Endothelial cell of umbilical vein (primary cell): ENCODE data around the gene CLK4. TPM values are rescaled to one million over a fixed set of nuclear protein-coding genes. Genes with fewer than 3 reads are reported as not detected.

Experiments
- BruUV-seq: library from RNA; stranded (reverse); fragments of 400-500 nt; replicated peaks from 2 replicates; lab custom pipeline; 2021; lab: Mats Ljungman, UMichigan
- CTCF ChIA-PET: fragments of 300-600, 350-600 bp; sonication (Branson Sonifier 250); formaldehyde crosslinking; loops from one replicate; lab custom pipeline; 2021; ENCODE audit warnings: antibody characterized with exemption, inconsistent platforms; lab: Charles Lee
- POLR2A ChIA-PET: fragments of 300-600, 350-600 bp; sonication (Branson Sonifier 250); formaldehyde crosslinking; loops from one replicate; lab custom pipeline; 2021; ENCODE audit warnings: antibody characterized with exemption, inconsistent platforms; lab: Charles Lee
- DNase-seq: peaks from one replicate; pipeline ENCODE4 v3.0.0-alpha.2; 2011; ENCODE audit warnings: low read depth, low spot score
- FAIRE-seq: peaks from 2 replicates; lab custom pipeline; 2011; peaks lifted over from hg19 to GRCh38; lab: Jason Lieb, UNC
- H2AFZ ChIP-seq: 2 replicates; pipeline ENCODE4 v1.6.0; 2012; ENCODE audit warnings: low read depth, low read length, control low read depth, inconsistent platforms
- H3K27ac ChIP-seq: 2 replicates; pipeline ENCODE4 v1.5.1; 2011; ENCODE audit warnings: low read depth, mild to moderate bottlenecking, control low read depth, low read length, moderate library complexity; ENCODE audit not compliant: insufficient read depth
- H3K27me3 ChIP-seq, 2 experiments: 2 replicates each; pipeline versions ENCODE4 v1.6.0 to v1.6.1; 2011; ENCODE audit warnings: low read length in 2 of 2, mixed read lengths in 1 of 2; ENCODE audit not compliant: control insufficient read depth in 2 of 2, insufficient read depth in 2 of 2
- H3K36me3 ChIP-seq, 2 experiments: 2 replicates in 1 of 2; 3 replicates in 1 of 2; pipeline ENCODE4 v1.5.1; 2011; ENCODE audit warnings: low read length in 2 of 2, mild to moderate bottlenecking in 1 of 2, moderate library complexity in 1 of 2; ENCODE audit not compliant: control insufficient read depth in 2 of 2, insufficient read depth in 2 of 2; ENCODE audit errors: extremely low read depth in 1 of 2
- H3K4me1 ChIP-seq: 3 replicates; pipeline ENCODE4 v1.5.1; 2011; ENCODE audit warnings: mild to moderate bottlenecking, low read length; ENCODE audit not compliant: control insufficient read depth, insufficient read depth; ENCODE audit errors: extremely low read depth
- H3K4me2 ChIP-seq: 2 replicates; pipeline ENCODE4 v1.6.1; 2011; ENCODE audit warnings: low read length, control low read depth, mixed read lengths; ENCODE audit not compliant: insufficient read depth
- H3K4me3 ChIP-seq, 3 experiments: fragments of 200-600 bp in 1 of 3; sonication (generic), shearing (Covaris generic) in 1 of 3; replicated peaks in 1 of 3; 2 replicates each; pipeline ENCODE4 v1.5.1; 2011 to 2016; ENCODE audit warnings: control low read depth in 3 of 3, low read length in 3 of 3, mild to moderate bottlenecking in 2 of 3, inconsistent platforms in 1 of 3, low read depth in 1 of 3, moderate library complexity in 1 of 3; ENCODE audit not compliant: insufficient read depth in 1 of 3
- H3K79me2 ChIP-seq: 2 replicates; pipeline ENCODE4 v1.6.0; 2012; ENCODE audit warnings: low read length, inconsistent platforms; ENCODE audit not compliant: control insufficient read depth, insufficient read depth
- H3K9ac ChIP-seq: replicated peaks from 2 replicates; pipeline ENCODE3; 2011; ENCODE audit warnings: low read length, control low read depth; ENCODE audit not compliant: insufficient read depth; ENCODE audit errors: extremely low read depth
- H3K9me1 ChIP-seq: replicated peaks from 3 replicates; pipeline ENCODE4 v1.6.0; 2011; ENCODE audit warnings: mild to moderate bottlenecking, low read length; ENCODE audit not compliant: control insufficient read depth, insufficient read depth; ENCODE audit errors: extremely low read depth
- H3K9me3 ChIP-seq: replicated peaks from 2 replicates; pipeline ENCODE4 v1.5.1; 2012; ENCODE audit warnings: low read length, inconsistent platforms; ENCODE audit not compliant: control insufficient read depth, insufficient read depth
- H4K20me1 ChIP-seq: replicated peaks from 2 replicates; pipeline ENCODE3; 2011; ENCODE audit warnings: mild to moderate bottlenecking, low read length; ENCODE audit not compliant: control insufficient read depth, insufficient read depth; ENCODE audit errors: extremely low read depth
- EZH2 ChIP-seq: IDR thresholded peaks from 2 replicates; pipeline ENCODE4 v1.6.1; 2012; ENCODE audit warnings: borderline replicate concordance, low read depth, mild to moderate bottlenecking, moderate library complexity, low read length, inconsistent platforms; ENCODE audit not compliant: severe bottlenecking
- GATA2 ChIP-seq: IDR thresholded peaks from 2 replicates; pipeline ENCODE4 v1.7.0; 2011; ENCODE audit warnings: low read depth, mild to moderate bottlenecking, moderate library complexity, mixed read lengths, low read length; ENCODE audit not compliant: insufficient read length, insufficient read depth
- POLR2A ChIP-seq: IDR thresholded peaks from 2 replicates; pipeline ENCODE4 v1.6.1; 2012; ENCODE audit warnings: low read depth, mild to moderate bottlenecking, control low read depth, low read length
- POLR2AphosphoS5 ChIP-seq: IDR thresholded peaks from 2 replicates; pipeline ENCODE4 v1.6.1; 2012; ENCODE audit warnings: low read depth, mild to moderate bottlenecking, control low read depth, low read length, moderate library complexity; ENCODE audit not compliant: insufficient read depth
- dilution Hi-C: fragments of 300-500 bp; cut with MboI; formaldehyde crosslinking; loops from one replicate; pipeline ENCODE4 v1.15.0; 2019; ENCODE audit warnings: low sequenced_read_pairs; ENCODE audit not compliant: extremely low pct_ligation_motif_present
- intact Hi-C: fragments of 100-400 bp; cut with micrococcal nuclease; formaldehyde crosslinking; loops from one replicate; pipeline ENCODE4 v1.10.0; 2022
- polyA plus RNA-seq, 4 experiments: library from polyadenylated mRNA; depleted of rRNA in 3 of 4; stranded (reverse) in 3 of 4; unstranded in 1 of 4; fragments of >200 nt; gene quantifications; 2 replicates each; pipeline versions ENCODE4 v1.2.1 to v1.2.3, GENCODE V29; 2011 to 2012; ENCODE audit warnings: missing spikeins in 1 of 4
- total RNA-seq: library from RNA; stranded (reverse); gene quantifications from 2 replicates; pipeline ENCODE4 v1.2.3, GENCODE V29; 2021
- TF ChIP-seq, protein P1 (sequence below), 2 donors: IDR thresholded peaks; 1 replicate in 1 of 2; 2 replicates in 1 of 2; pipeline ENCODE4 v1.5.1; 2011; ENCODE audit warnings: low read length in 2 of 2, mild to moderate bottlenecking in 2 of 2, moderate library complexity in 2 of 2, control low read depth in 1 of 2, inconsistent platforms in 1 of 2, low read depth in 1 of 2; ENCODE audit not compliant: insufficient read depth in 1 of 2; ENCODE audit errors: extremely low read depth in 1 of 2
- TF ChIP-seq, protein P2 (sequence below): IDR thresholded peaks from 2 replicates; pipeline ENCODE4 v1.6.1; 2011; ENCODE audit not compliant: insufficient read depth, insufficient read length

The CLK4 gene
- total and polyA plus RNA-seq, 2 donors (not counting 3 experiments of a cell fraction or from before 2014, with no cell fraction given): 7.0 to 19.2 TPM

GRCh38 chr5:178590141-178590923, 36.5 kb downstream of the CLK4 start, which contains the start of gene COL23A1:
TSS of gene COL23A1 (minus strand) at chr5:178590393.
- H2AFZ ChIP-seq: peak within 1 kb of the TSS; percentile 55
- H3K27me3 ChIP-seq: peaks cover 39 to 58% of the 10 kb centered on the region in 2 experiments
- intact Hi-C loops (loop anchor here (1.0 to 5.0 kb wide), 5 partner anchors 129 to 902 kb away; no protein-coding TSS in a partner anchor), dilution Hi-C loops (no loop called here)
- peaks cover 6% of the 10 kb centered on the region for H3K4me1 ChIP-seq
- CTCF ChIA-PET: interaction anchor here (0.7 to 1.5 kb wide), 6 partner anchors 9 to 359 kb away, joined by 3 to 7 read pairs (median 4); no protein-coding TSS in a partner anchor
- peak within 1 kb of the TSS; percentile 50 for H3K4me2 ChIP-seq
- no peaks in the 10 kb centered on the region for H3K9me1 ChIP-seq
- TF ChIP-seq, protein P1, sequence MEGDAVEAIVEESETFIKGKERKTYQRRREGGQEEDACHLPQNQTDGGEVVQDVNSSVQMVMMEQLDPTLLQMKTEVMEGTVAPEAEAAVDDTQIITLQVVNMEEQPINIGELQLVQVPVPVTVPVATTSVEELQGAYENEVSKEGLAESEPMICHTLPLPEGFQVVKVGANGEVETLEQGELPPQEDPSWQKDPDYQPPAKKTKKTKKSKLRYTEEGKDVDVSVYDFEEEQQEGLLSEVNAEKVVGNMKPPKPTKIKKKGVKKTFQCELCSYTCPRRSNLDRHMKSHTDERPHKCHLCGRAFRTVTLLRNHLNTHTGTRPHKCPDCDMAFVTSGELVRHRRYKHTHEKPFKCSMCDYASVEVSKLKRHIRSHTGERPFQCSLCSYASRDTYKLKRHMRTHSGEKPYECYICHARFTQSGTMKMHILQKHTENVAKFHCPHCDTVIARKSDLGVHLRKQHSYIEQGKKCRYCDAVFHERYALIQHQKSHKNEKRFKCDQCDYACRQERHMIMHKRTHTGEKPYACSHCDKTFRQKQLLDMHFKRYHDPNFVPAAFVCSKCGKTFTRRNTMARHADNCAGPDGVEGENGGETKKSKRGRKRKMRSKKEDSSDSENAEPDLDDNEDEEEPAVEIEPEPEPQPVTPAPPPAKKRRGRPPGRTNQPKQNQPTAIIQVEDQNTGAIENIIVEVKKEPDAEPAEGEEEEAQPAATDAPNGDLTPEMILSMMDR (IDR thresholded peaks at IDR 0.05; ENCODE audit: extremely low read depth in 1 of 2, insufficient read depth in 1 of 2, low read depth in 1 of 2, low read length in 2 of 2): peak; percentile 72 to 77
- TF ChIP-seq POLR2AphosphoS5: no peak
- TF ChIP-seq EZH2: peak; percentile 26
- TF ChIP-seq, protein P2, sequence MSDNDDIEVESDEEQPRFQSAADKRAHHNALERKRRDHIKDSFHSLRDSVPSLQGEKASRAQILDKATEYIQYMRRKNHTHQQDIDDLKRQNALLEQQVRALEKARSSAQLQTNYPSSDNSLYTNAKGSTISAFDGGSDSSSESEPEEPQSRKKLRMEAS: no peak
- no peak for TF ChIP-seq GATA2
- TF ChIP-seq POLR2A: no peak
- no peaks in the 10 kb centered on the region for H3K79me2 ChIP-seq
- no TSS peak for BruUV-seq
- FAIRE-seq: peak; percentile 35
- H3K36me3 ChIP-seq: no peaks in the 10 kb centered on the region
- POLR2A ChIA-PET: no interaction called here
- H3K27ac ChIP-seq: no peak within 1 kb of the TSS
- no peaks in the 10 kb centered on the region for H4K20me1 ChIP-seq
- DNase-seq: peak; percentile 55
- H3K9me3 ChIP-seq: no peaks in the 10 kb centered on the region
- no peak within 1 kb of the TSS for H3K9ac ChIP-seq
- H3K4me3 ChIP-seq: peak within 1 kb of the TSS in 1 of 3 experiments; percentile 29
